ENCODE data around the gene NIBAN1.
"Not testable (repeated sequence)": the region's sequence is repeated elsewhere in the genome, so short reads cannot be mapped to it uniquely, and the experiment has no call there.

The NIBAN1 gene

DNA sequence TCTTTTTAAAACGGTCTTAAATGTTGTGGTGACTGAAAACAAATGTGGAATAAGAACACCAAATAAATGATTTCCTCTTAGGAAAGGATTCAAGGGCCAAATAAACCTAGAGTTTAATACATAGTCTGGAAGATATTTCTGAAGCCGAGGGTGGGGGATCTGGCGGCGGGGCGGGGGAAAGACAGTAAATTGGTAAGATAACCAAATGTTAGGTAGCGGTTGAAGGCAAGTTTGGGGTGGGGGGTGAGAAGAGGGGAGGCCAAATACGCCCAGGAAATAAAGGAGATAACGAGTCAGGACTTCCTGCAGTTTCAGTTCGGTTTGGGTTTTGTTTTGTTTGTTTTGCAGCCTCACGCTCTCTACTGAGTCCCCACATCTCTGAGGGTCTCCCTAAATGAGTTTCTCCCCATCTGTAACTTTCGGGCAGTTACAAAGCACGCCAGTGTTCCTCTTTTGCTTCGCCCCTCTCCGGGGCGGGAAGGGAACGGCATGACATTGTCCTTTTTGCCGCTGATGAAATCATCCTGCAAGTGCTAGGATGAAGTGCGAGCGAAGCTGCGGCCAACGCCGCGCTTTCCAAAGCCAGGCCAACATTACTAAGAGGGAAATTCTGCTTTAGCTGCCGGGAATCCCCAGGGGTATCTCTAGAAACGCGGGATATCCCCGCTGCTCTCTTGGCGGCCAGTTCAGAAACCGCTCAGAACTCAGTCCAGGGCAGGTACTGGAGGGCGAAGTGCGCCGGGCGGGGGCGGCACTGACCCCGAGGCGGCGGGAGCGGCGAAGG, 844 bp downstream of the NIBAN1 start:
- DNase-seq (ENCODE audit: low read depth, low spot score) = no peak

DNA sequence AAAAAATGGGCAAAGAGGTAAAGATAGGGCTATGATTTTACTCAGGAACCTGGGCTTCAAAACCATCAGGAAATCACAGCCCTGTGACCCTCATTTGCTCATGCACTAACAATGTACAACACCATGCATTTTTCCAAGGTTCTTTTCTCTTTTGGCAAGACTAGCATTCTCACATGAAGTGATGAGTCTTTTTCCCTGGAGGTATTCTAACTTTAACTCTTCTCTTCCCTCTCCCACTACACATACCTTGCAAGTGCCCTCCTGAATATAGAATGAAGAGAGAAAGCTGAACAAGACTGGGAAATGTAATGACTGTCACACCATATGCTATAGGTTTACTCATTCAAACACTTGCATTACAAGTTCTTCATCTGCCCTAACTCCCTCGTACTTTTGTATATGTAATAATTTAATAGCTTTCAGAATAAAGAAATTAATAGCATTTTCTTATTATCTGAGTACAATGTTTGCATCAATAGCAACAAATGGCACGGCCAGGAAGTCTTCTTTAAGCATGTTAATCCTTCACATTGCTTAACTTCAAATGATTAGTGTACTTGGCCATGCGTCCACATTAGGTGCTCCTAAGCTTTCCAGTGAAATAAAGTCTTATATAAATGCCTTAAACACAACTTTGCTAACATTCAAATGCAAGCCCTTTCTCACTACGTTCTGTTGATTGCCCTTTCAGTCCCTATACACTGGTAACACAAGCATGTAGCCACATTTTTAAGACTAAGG, 1.8 kb downstream of the NIBAN1 start:
- DNase-seq (ENCODE audit: low read depth, low spot score) = no peak

DNA sequence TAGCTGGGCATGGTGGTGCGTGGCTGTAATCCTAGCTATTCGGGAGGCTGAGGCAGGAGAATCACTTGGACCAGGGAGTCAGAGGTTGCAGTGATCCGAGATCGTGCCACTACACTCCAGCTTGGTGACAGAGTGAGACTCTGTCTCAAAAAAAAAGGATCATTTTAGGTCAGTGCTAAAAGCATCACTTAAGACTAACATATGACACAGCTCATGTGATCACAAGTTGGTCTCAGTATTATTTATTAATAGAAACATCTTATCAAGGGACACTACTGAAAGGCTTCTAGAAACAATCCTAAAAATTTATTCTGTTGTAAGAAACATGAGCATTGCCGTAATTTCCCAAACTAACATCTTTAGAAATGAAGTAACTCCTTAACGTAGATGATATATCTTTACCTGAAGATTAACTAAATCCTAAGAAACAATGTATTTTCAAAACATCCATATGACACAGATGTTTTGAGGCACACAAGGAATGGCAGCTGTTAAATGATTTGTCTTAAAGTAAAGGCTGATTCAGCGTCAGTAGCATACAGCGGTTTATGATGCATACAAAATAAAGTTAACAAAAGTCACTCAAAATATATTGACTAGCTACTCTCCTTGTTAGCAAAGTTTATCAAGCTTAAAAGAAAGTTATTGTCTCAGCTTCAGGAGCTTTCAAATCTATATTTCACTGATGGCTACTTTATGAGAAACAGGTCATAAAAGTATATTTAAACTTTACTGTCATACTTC, 2.6 kb downstream of the NIBAN1 start:
- no peak for DNase-seq (ENCODE audit: low read depth, low spot score)

DNA sequence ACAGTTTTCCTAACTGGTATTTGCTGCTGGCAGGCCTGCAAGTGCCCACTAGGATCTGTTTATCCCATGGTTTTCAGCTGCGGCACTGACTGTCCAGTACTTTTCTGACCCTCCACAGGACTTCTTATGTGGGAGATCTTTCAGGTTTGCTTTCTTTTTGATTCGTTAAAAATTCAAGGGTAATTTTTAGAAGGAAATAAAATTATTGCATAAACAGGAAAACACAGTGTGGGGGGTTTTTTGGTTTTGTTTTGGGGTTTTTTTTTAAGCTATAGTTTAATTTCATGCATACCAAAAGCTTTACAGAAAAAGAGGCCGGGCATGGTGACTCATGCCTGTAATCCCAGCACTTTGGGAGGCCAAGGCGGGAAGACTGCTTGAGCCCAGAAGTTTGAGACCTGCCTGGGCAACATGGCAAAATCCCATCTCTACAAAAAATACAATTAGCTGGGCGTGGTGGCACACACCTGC, 3.6 kb downstream of the NIBAN1 start:
- no peak for DNase-seq (ENCODE audit: low read depth, low spot score)

DNA sequence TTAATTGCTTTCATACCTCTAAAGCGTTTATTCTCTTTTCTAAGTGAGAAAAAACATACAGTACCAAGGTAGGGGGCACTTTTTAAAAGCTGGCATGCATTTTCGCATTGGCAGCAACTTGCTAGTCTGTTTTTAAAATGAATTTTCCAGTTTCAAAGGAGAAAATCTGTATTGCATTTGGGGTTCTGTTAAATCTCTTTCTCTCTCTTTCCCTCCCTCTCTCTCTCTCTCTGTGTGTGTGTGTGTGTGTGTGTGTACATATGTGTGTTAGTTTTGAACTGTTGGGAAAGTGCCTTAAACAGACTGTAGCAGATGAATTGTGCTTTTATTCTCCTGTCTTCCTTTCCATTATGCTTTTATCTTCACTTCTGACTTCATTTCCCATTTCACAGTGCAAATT, 7.3 kb downstream of the NIBAN1 start:
- DNase-seq (ENCODE audit: low read depth, low spot score) = no peak

DNA sequence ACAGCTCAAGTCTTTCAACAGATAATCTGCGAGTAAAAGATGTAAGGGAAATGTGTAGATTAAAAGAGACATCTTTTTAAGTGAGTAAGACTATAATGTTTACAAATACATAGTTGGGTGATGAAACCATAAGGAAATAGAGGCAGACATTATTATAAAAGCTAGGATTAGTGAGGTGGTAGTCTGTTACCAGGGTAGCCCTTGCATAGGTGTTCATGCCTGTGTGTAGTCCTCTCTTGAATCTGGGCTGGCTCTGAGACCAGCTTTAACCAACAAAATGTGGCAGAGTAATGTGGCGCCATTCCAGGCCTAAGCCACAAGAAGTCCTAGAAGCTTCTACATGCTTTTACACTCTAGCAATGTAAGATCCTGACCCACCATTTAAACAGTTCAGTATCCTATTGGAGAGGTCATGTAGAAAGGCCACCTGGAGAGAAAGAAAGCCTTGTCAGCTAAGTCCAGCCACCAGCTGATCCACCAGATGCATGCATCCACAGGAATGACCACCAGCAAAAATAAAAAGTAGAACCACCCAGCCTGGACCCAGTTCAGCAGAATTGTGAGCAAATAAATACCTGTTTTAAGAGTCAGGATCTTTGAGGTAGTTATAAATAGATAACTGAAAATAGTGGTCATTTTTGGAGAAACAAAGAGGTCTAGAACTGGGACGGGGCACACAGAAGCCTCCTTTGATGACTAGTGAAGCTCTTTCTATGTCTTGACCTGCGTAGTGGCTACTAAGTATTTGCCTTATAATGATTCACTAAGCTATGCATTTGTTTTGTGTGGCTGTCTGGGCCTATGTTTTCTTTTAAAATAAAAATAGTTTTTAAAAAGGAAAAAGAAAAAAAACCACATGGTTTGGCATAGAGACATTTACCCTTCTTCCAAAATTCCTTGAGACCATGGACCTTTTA, 8.1 kb downstream of the NIBAN1 start:
- DNase-seq (ENCODE audit: low read depth, low spot score) = no peak

DNA sequence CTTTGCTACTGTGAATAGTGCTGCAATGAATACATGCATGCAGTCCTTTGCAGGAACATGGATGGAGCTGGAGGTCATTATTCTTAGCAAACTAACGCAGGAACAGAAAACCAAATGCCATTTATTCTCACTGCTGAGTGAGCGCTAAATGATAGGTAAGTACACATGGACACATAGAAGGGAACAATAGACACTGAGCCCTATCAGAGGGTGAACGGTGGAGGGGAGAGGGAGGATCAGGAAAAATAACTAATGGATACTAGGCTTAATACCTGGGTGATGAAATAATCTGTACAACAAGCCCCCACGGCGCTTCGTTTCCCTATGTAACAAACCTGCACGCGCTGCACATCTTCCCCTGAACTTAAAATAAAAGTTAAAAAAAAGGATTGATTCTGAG, 8.9 kb downstream of the NIBAN1 start:
- no peak for DNase-seq (ENCODE audit: low read depth, low spot score)

DNA sequence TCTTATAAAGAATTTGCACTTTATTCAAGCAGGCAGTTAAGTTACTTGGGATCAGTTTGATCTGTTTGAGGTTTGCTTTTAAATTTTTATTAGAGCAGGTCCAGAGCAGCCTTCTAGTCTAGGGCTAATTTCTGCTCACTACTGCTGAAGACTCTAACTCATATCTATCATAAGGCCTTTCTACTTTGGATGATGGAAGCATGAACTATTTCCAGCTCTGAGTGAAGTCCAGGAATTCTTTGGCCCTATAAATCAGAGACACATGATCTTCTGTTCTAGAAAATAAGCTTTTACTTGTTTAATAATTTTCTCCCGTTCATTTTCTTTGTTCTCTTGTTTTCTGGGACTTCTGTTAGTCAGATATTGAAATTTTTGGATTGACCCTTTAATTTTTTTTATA, 14.7 kb downstream of the NIBAN1 start:
- DNase-seq (ENCODE audit: low read depth, low spot score) = no peak

DNA sequence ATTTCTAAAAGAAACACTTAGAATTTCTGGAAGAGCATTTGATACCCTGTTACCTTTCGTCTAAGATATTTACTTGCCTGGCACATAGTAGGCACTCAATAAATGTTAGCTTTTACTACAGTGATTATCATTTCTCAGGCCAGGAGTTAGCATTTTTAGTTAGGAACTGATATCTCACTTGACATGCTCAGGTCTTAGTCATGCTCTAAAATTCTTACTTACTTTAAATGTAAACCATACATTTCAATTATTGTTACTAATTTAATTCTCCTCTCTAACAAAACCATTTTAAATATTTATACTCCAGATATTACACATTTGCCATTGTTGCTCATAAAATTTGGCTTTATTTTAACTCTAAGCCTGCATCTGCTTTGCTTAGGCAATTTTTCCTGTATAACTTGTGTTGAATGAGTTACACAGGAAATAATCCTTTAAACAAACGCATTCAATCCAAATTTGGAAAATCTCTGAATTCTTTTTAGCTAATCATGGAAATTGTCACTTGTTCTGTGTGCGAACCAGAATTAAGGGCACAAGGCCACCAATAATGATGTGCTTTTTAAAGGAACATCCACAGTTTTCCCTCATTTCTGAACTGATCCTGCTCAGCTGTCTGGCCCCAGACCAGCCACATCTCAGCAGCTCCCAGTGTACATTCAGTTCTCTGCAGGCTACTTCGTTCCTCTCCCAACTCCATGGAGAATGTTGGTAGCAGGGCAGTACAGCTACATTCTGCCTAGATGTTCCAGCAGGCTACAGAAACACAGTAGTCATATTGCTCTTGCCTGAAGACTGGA, 15.6 kb downstream of the NIBAN1 start:
- DNase-seq (ENCODE audit: low read depth, low spot score) = no peak

DNA sequence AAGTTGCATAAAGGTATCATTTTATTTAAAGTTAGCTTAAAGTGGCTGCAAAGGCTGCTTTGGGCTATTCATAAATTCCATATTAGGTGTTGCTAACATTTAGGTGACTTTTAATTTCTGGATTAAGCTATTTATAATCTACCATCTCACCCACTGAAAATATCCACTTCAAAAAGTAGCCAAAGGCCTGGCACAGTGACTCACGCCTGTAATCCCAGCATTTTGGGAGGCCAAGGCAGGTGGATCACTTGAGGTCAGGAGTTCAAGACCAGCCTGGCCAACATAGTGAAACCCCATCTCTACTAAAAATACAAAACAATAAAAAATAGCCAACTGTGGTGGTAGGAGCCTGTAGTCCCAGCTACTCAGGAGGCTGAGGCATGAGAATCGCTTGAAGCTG, 16.4 kb downstream of the NIBAN1 start:
- DNase-seq (ENCODE audit: low read depth, low spot score) = not testable (repeated sequence)

DNA sequence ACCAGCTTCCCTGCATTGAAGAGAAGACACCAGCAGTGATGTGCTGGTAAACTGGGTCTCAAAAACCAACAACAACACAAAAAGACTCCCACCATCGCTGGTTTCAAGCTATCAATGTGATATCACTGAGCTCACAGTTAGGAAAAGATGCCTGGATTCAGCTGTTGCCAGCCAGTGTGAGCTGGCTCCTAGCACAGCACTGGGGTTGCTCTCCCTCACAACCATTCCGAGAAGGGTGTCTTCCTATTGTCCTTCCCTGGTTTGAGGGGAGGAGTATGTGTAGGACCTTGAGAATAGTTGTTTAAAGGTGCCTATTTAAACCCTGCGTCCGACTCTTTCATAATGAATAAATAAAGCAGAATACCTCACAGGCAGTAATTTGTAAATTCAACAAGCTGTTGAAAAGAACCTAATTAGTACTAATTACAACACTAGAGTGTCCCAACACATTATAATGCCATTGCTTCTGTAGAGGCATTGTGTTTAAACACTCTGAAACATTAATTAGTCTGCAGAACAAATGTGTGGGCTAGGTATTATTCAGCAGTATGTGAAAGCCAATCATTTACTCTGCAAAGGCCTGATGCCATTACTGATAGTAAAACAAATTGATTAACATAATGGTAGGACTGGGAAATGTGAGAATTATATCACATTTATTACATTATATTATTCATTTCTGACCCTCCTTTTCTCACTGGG, 17.2 kb downstream of the NIBAN1 start:
- DNase-seq (ENCODE audit: low read depth, low spot score) = no peak

DNA sequence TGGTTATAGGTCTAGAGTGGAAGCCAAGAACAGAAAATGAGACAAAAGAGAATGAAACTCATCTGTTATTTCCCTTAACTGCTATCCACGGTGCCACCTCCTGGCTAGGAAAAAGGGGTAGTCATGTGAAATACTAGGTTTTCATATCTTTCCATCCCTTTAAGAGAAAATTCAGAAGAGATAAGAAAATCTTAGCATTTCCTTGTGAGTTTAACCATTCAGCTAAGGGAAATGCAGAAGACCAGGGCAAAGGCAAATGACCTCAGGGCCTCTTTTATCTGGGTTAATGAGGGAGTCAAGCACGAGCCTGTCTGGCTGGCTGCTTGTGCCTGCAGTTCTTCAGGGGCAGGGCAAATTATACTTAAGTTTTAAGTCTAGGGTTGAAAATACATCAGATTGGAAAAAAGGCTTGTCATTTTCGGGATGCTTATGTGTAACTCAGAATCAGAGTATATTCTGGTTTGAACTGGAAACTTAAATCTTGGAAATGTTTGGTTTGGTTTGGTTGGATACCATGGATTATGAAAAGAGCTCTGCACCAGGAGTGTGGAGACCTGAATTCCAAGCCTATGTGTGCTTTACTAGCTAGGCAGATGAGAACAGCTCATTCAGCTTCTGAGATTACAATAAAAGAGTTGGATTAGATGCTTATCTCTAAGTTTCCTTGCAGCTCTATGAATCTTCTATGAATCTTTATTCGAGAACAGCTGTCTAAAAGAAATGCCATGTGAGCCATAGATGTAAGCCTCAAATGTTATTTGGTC, 19.9 kb downstream of the NIBAN1 start:
- DNase-seq (ENCODE audit: low read depth, low spot score) = no peak

DNA sequence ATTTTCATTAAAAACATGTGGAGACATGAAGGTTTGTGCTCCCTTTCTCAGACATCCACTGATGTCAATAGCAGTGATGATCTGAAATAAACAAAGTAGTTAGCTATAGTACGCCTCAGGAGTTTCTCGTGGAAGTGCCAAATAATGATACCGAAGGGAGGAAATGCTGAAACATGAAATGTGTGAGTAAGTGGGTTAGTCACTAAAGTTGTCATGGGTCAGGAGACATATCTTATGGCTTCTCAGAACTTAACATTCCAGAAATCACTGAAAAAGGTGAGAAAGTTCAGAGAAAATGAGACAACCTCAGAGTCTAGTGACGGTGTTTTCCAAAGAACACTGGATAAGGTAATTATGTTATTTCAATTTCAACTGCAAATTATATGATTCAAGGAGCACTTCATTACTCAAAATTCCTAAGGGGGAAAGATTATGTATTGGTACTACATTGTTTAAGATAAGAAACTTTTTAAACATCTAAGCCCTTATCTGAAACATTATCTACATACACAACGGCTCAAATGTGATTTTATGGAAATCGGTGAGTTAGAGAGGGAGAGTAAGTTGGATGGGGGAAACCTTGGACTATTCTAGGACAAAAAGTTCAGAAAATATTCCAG, 20.6 kb downstream of the NIBAN1 start:
- DNase-seq (ENCODE audit: low read depth, low spot score) = no peak

DNA sequence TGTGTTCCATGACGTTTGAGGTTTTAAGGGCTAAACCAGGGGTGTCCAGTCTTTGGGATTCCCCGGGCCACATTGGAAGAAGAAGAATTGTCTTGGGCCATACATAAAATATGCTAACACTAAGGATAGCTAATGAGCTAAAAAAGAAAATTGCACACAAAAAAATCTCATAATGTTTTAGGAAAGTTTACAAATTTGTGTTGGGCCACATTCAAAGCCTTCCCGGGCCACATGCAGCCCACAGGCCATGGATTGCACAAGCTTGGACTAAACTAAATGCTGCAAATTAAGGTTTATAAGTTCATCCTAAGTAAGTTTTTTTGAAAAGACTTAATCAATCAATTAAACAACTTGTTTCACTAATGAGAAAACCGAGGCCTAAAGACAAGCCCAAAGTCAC, 21.9 kb downstream of the NIBAN1 start:
- no peak for DNase-seq (ENCODE audit: low read depth, low spot score)

DNA sequence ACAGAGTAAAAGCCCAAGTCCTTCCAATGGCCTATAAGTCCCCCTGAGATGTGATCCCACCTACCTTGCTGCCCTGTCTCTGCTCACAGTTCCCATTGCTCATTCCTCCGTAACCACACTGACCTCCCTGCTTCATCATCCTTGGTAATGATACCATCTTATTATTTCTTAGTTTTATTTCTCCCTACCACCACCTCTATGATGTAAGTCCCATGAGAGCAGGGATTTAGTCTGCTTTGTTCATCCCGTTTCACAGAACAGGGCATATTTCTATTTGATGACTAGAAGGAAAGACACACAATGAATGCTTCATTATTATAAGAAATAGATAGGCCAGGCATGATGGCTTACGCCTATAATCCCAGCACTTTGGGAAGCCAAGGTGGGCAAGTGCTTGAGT, 22.5 kb downstream of the NIBAN1 start:
- no peak for DNase-seq (ENCODE audit: low read depth, low spot score)

DNA sequence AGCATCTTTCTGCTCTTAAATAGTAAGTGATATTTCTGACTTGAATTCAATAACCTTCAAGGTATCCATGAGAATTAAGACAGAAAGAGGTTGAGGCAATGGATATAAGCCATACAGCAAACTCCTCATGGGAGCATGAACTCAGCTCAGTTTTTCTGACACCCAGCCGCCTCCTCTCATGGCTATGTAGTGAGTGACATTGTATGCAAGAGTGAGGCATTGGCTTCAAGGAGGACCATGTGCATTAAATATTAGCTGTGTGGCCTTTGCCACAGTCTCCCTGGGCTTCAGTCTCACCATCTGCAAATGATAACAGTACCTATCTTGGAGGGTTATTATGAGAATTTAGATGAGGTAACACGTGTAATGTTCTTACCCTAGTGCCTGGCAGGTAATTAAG, 23.4 kb downstream of the NIBAN1 start:
- DNase-seq (ENCODE audit: low read depth, low spot score) = no peak

DNA sequence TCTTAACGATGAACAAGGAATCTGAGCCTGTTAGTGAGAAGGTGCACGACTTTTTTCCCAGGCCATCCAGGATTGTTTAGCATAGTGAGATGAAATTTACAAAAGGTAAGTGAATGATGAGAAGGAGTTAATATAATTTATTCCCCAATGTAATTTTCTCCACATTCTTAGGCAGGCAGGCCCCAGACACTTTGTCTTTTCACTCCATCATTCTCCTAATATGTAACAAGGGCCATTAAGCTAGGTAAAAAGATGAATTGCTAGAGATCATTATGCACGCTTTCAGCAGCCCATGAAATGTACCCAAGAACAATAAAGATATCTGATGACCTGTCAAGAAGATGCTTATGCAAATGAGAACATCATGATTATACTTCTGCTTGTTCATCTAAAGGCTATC, 24.1 kb downstream of the NIBAN1 start:
- DNase-seq (ENCODE audit: low read depth, low spot score) = no peak

DNA sequence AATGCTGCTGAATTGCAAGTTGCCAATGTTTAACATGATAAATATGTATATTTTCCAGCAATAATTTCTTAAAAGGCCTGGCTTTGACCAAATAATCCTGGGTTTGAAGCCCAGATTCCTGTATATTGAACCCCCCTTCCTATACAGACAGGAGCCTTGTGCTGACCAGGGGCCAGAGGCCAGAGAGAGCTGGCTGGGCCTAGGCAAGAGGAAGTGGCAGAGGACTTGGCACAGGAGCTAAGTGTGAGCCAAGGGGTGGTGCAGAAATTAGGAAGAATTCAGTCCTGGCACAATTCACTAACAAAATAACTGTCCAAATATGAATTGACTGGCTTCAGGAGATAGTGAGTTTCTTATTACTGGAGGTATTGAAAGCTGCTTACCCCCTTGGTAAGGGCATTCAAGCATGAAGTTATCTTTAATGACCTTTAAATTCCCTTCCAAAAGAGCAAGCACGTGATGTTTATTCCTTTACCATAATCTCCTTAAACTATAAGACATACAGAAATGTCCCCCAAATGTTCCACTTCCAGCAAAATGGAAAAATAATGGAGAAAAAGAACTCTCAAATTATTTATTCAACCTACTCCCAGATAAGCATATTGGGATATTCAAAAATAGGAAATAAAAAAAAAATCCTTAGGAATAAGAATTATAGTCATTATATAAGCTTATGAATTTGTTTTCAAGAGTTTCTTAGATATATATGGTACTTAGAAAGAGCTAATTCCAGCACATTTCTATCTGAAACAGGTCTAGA, 26.6 kb downstream of the NIBAN1 start:
- no peak for DNase-seq (ENCODE audit: low read depth, low spot score)
